Stimulated activated CD8-positive, alpha-beta memory T cell treated with anti-CD3 and anti-CD28 coated beads, Interleukin-4, amount 100 ng/mL, for 24 hours (primary cell): ENCODE measurements around the gene PDE9A.
A peak's percentile ranks its signal among the peaks of the same experiment; 100 is the strongest.
"Not testable (repeated sequence)": the region's sequence is repeated elsewhere in the genome, so short reads cannot be mapped to it uniquely, and the experiment has no call there.

Experiments used
- DNase-seq: peaks from one replicate; pipeline ENCODE4 v3.0.0-alpha.2; 2020; ENCODE audit warnings: low read depth

Gene PDE9A

DNA sequence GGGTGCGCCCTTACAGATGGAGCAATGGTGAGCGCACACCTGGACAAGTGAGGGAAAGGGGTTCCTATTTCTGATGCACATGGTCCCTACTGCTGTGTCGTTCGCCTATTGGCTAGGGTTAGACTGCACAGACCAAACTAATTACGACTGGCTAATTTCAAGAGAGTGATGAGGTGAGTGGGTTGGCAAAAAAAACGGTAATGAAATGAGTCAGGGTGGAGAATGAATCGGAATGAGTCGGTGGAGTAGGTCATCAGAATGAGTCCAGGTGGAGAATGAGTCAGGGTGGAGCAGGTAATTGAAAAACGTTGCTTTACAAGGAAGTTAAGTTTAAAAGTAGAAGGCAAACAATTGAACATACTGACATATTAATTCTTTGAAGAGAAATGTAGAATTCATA lies 146.1 kb downstream of the PDE9A start:
- DNase-seq, result no peak

DNA sequence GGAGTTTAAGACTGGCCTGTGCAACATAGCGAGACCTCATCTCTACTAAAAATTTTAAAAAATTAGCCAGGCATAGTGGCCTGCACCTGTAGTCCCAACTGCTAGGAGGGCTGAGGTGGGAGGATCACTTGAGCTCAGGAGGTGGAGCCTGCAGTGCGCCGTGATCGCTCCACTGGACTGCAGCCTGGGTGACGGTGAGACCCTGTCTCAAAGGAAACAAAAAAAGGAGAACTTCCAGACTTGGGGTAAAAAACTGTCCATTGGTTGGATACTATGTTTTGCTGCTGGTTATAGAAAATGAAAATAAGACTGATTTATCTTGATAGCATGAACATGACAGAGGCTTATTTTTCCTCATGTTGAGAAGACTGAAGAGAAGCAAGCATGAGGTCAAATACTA lies 146.5 kb downstream of the PDE9A start:
- no peak for DNase-seq

GRCh38 chr21:42801616-42802015 lies 148.2 kb downstream of the PDE9A start:
- DNase-seq, result not testable (repeated sequence)

GRCh38 chr21:42806509-42807140 lies 153.2 kb downstream of the PDE9A start:
- no peak for DNase-seq

GRCh38 chr21:42807293-42807895 lies 154.0 kb downstream of the PDE9A start:
- DNase-seq, result not testable (repeated sequence)

DNA sequence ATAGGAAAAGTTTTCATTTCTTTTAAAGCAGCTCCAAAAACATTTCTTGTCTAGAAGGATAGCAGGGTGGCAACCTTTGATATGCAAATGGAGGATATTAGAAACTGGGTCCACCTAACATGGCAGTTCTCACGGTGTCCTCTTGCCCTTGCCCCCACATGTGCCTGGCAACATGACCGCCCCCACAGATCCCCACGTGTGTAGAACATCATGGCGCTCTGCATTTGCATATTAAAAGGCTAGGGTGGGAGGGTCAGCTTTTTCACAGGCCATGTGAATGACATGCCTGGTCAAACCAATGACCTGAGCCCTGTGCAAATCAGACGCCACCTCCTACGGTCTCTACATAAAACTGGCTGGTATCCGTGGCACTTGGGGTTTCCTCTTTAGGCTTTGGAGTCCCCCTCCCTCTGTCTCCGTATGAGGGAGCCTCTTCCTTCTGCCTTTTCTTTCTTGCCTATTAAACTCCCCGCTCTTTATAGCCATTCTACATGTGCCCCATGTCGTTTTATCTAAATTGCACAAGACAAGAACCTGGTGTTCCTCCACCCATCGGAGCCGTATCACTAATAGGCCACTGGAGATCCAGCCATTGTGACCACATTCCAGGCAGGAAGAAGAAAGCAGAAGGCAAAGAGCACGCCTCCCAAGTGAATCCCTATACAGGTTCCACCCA lies 154.7 kb downstream of the PDE9A start:
- DNase-seq, result no peak

DNA sequence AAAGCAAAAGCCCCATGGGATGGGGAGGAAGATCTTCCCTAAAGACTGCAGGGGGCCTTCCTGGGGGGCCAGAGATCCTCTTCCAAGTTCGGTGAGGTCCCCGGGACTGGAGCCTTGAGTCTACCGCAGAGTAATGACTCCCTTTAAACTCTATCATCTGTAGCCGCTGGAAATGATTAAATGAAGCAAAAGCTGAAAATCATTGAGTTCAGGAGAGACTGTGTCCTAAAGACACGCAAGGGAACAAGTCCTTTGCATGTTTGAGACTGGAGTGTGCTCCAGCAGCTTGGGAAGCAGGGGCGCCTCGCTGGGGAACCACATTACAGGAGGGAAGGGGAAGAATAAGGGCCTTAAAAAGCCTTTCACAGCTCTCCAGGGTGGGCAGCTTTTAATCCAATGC lies 155.8 kb downstream of the PDE9A start:
- DNase-seq, result no peak

- DNase-seq, result no peak
Observed at GRCh38 chr21:42809577-42810475, 156.4 kb downstream of the PDE9A start.

DNA sequence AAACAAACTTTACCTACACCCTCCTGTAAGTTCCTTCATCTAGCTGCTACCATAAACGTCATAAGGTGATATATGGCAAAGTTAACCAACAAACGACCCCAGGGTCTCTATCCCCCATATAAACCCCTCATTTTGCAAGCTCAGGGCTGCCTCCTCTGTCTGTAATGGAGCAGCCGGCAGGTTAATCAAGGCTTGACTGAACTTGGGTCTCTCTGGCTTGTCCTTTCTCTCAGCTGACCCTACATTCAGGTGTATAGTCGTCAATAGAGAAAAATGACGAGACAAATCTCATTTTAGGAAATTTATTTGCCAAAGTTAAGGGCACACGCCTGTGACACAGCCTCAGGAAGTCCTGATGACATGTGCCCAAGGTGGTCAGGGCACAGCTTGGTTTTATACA lies 158.5 kb downstream of the PDE9A start:
- DNase-seq, result no peak

DNA sequence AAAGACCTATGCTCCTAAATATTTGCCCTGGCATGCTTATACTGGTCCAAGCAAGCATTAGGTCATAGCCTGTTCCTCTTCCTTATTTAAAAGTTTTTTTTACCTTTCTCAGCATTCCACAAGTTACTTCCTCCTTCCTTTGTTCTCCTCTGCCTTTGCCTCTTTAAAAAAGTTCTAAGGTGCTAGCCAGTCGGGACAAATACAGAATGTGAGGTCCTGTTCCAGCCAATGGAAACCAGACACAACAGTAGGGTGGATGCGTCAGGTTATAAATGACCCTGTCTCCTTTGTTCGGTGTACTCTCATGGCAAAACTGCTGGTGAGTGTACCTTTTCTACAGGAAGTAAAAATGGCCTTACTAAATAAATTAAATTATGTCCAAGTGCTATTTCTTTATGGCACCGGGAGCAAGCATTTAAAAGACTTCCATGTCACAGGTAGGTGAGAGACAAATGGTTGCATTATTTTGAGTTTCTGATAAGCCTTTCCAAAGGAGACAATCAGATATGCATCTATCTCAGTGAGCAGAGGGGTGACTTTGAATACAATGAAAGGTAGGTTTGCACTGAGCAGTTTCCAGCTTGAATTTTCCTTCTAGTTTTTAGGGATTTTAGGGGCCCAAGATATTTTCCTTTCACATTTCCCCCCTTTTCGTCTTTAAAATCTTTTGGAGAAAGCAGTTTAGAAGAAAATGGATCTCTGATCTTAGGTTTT lies 159.3 kb downstream of the PDE9A start:
- not testable (repeated sequence) for DNase-seq

DNA sequence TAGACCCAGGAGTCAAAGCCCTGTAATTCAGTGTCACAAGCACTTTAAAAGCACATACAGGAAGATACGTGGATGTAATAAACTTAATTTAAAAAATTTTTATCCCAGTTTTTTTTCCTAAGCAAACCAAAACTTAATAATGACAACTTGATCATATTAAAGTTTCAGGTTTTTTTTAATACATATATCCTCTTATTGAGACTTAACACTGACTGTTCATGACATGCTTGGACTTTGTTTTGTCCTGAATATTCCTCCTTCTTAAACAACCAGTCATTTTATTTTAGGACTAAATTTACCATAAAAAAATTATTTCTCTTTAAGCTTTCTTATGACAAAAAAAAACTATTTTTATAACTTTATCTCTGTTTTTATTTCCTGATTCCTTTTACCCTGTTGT lies 161.8 kb downstream of the PDE9A start:
- DNase-seq, result no peak

GRCh38 chr21:42818328-42818749 lies 164.9 kb downstream of the PDE9A start:
- peak; percentile 51 for DNase-seq

- no peak for DNase-seq
Observed at GRCh38 chr21:42819861-42820615, 166.6 kb downstream of the PDE9A start.

- DNase-seq, result no peak
Observed at GRCh38 chr21:42820616-42821465, 167.4 kb downstream of the PDE9A start.
